NCI-H2081 (cell line): ENCODE results near the gene DDI1.
"Not testable (repeated sequence)": the region's sequence is repeated elsewhere in the genome, so short reads cannot be mapped to it uniquely, and the experiment has no call there.

Source experiments
- DNase-seq, 2 experiments: peaks; one replicate each; lab custom pipeline; 2025; lab: John Stamatoyannopoulos, UW

Gene DDI1

GRCh38 chr11:104041792-104042191 lies 5.4 kb downstream of the DDI1 start:
- no peak for DNase-seq

GRCh38 chr11:104043142-104043541 lies 6.7 kb downstream of the DDI1 start:
- DNase-seq = no peak

- no peak for DNase-seq
Observed at GRCh38 chr11:104043678-104044239, 7.3 kb downstream of the DDI1 start.

GRCh38 chr11:104046331-104046730 lies 9.9 kb downstream of the DDI1 start:
- no peak for DNase-seq

- DNase-seq = not testable (repeated sequence)
Observed at GRCh38 chr11:104046858-104047257, 10.4 kb downstream of the DDI1 start.

- DNase-seq = no peak
Observed at GRCh38 chr11:104049116-104049515, 12.7 kb downstream of the DDI1 start.

GRCh38 chr11:104051778-104052177 lies 15.3 kb downstream of the DDI1 start:
- DNase-seq = no peak

- no peak for DNase-seq
Observed at GRCh38 chr11:104053743-104054478, 17.5 kb downstream of the DDI1 start.

- no peak for DNase-seq
Observed at GRCh38 chr11:104054911-104055529, 18.6 kb downstream of the DDI1 start.

GRCh38 chr11:104055596-104055995 lies 19.2 kb downstream of the DDI1 start:
- no peak for DNase-seq

- no peak for DNase-seq
Observed at GRCh38 chr11:104057908-104058307, 21.5 kb downstream of the DDI1 start.

- DNase-seq = no peak
Observed at GRCh38 chr11:104058680-104059079, 22.2 kb downstream of the DDI1 start.

- no peak for DNase-seq
Observed at GRCh38 chr11:104060004-104060794, 23.8 kb downstream of the DDI1 start.

GRCh38 chr11:104060820-104061219 lies 24.4 kb downstream of the DDI1 start:
- no peak for DNase-seq

GRCh38 chr11:104061853-104062521 lies 25.5 kb downstream of the DDI1 start:
- no peak for DNase-seq

GRCh38 chr11:104064034-104064630 lies 27.7 kb downstream of the DDI1 start:
- DNase-seq = no peak

GRCh38 chr11:104067534-104067933 lies 31.1 kb downstream of the DDI1 start:
- DNase-seq = no peak

- DNase-seq = no peak
Observed at GRCh38 chr11:104073950-104074705, 37.7 kb downstream of the DDI1 start.

GRCh38 chr11:104075091-104075490 lies 38.7 kb downstream of the DDI1 start:
- no peak for DNase-seq

GRCh38 chr11:104075706-104076105 lies 39.3 kb downstream of the DDI1 start:
- no peak for DNase-seq

GRCh38 chr11:104076455-104076854 lies 40.0 kb downstream of the DDI1 start:
- DNase-seq = no peak
